Uterus (tissue), 2 donors: ENCODE data around the gene ERAP2.

Experiments used
- CTCF ChIP-seq, 4 experiments: fragments of 200-600 bp in 2 of 4; fragments of 450-650 bp in 2 of 4; sonication (generic) in 2 of 4; IDR thresholded peaks; one replicate each; pipeline ENCODE4 v1.5.1; 2016 to 2019; ENCODE audit warnings: antibody characterized with exemption in 4 of 4, mild to moderate bottlenecking in 2 of 4, moderate library complexity in 1 of 4
- POLR2A ChIP-seq, 2 donors: fragments of 450-650 bp; IDR thresholded peaks; one replicate each; pipeline ENCODE4 v1.6.1; 2016; ENCODE audit warnings: antibody characterized with exemption in 2 of 2, mild to moderate bottlenecking in 1 of 2, moderate library complexity in 1 of 2

GRCh38 chr5:96856371-96856770 is 19.9 kb upstream of the ERAP2 start:
- TF ChIP-seq CTCF (IDR thresholded peaks at IDR 0.05) (no peak), POLR2A (IDR thresholded peaks at IDR 0.05) (no peak)
